Fibroblast of lung (primary cell): ENCODE results near the gene MSH3. TPM values are rescaled to one million over a fixed set of nuclear protein-coding genes. Genes with fewer than 3 reads are reported as not detected.

Experiments
- DNase-seq, 2 donors: peaks; one replicate each; pipeline versions ENCODE4 v3.0.0 to v3.0.0-alpha.2; 2010; ENCODE audit warnings: low read depth in 2 of 2
- H2AFZ ChIP-seq: 2 replicates; pipeline ENCODE4 v1.5.1; 2012; ENCODE audit warnings: low read length, control low read depth, inconsistent platforms
- H3K27ac ChIP-seq: 2 replicates; pipeline ENCODE4 v1.5.1; 2011; ENCODE audit warnings: low read length, control low read depth; ENCODE audit not compliant: insufficient read depth
- H3K27me3 ChIP-seq: 2 replicates; pipeline ENCODE4 v1.5.1; 2011; ENCODE audit warnings: mild to moderate bottlenecking, low read length; ENCODE audit not compliant: control insufficient read depth, insufficient read depth
- H3K36me3 ChIP-seq: 2 replicates; pipeline ENCODE4 v1.5.1; 2011; ENCODE audit warnings: low read length; ENCODE audit not compliant: control insufficient read depth, insufficient read depth
- H3K4me1 ChIP-seq: 2 replicates; pipeline ENCODE4 v1.5.1; 2011; ENCODE audit warnings: low read length; ENCODE audit not compliant: control insufficient read depth, insufficient read depth; ENCODE audit errors: extremely low read depth
- H3K4me2 ChIP-seq: 2 replicates; pipeline ENCODE4 v1.5.1; 2011; ENCODE audit warnings: low read length, control low read depth; ENCODE audit not compliant: insufficient read depth; ENCODE audit errors: extremely low read depth
- H3K4me3 ChIP-seq, 4 experiments: fragments of 200-600 bp in 1 of 4; sonication (generic) in 1 of 4; replicated peaks in 1 of 4; 2 replicates each; pipeline ENCODE4 v1.5.1; 2011 to 2016; ENCODE audit warnings: low read length in 4 of 4, low read depth in 3 of 4, mild to moderate bottlenecking in 3 of 4, control low read depth in 2 of 4, inconsistent platforms in 1 of 4, mixed read lengths in 1 of 4; ENCODE audit not compliant: insufficient read depth in 1 of 4; ENCODE audit errors: control extremely low read depth in 1 of 4
- H3K79me2 ChIP-seq: 2 replicates; pipeline ENCODE4 v1.5.1; 2012; ENCODE audit warnings: mild to moderate bottlenecking, low read length, inconsistent platforms; ENCODE audit not compliant: control insufficient read depth, insufficient read depth
- H3K9ac ChIP-seq: 2 replicates; pipeline ENCODE4 v1.5.1; 2011; ENCODE audit warnings: mild to moderate bottlenecking, low read length, control low read depth; ENCODE audit not compliant: insufficient read depth
- H3K9me3 ChIP-seq: 2 replicates; pipeline ENCODE4 v1.5.1; 2012; ENCODE audit warnings: low read depth, low read length; ENCODE audit not compliant: control insufficient read depth, insufficient read depth
- H4K20me1 ChIP-seq: 2 replicates; pipeline ENCODE4 v1.5.1; 2011; ENCODE audit warnings: low read length; ENCODE audit not compliant: control insufficient read depth, insufficient read depth; ENCODE audit errors: extremely low read depth
- EZH2 ChIP-seq: IDR thresholded peaks from 2 replicates; pipeline ENCODE4 v1.5.1; 2012; ENCODE audit warnings: low read length, control low read depth, mild to moderate bottlenecking; ENCODE audit errors: missing control alignments
- polyA plus RNA-seq, 2 donors: library from polyadenylated mRNA; depleted of rRNA in 1 of 2; stranded (reverse) in 1 of 2; unstranded in 1 of 2; fragments of >200 nt; gene quantifications; 2 replicates each; pipeline ENCODE4 v1.2.1, GENCODE V29; 2011 to 2012; ENCODE audit warnings: missing spikeins in 1 of 2
- total RNA-seq: library from RNA; depleted of rRNA; stranded (reverse); fragments of >200 nt; gene quantifications from 2 replicates; pipeline ENCODE4 v1.2.1, GENCODE V29; 2014
- TF ChIP-seq, protein P1 (sequence below), 2 donors: IDR thresholded peaks in 1 of 2; conservative IDR thresholded peaks in 1 of 2; 1 replicate in 1 of 2; 2 replicates in 1 of 2; pipeline ENCODE4 v1.5.1; 2011 to 2012; ENCODE audit warnings: low read length in 2 of 2, control low read depth in 1 of 2, inconsistent platforms in 1 of 2, low read depth in 1 of 2, mild to moderate bottlenecking in 1 of 2

Gene MSH3
- total and polyA plus RNA-seq, 2 donors (not counting 1 experiment from before 2014, with no cell fraction given), result 9.1 to 14.4 TPM

DNA sequence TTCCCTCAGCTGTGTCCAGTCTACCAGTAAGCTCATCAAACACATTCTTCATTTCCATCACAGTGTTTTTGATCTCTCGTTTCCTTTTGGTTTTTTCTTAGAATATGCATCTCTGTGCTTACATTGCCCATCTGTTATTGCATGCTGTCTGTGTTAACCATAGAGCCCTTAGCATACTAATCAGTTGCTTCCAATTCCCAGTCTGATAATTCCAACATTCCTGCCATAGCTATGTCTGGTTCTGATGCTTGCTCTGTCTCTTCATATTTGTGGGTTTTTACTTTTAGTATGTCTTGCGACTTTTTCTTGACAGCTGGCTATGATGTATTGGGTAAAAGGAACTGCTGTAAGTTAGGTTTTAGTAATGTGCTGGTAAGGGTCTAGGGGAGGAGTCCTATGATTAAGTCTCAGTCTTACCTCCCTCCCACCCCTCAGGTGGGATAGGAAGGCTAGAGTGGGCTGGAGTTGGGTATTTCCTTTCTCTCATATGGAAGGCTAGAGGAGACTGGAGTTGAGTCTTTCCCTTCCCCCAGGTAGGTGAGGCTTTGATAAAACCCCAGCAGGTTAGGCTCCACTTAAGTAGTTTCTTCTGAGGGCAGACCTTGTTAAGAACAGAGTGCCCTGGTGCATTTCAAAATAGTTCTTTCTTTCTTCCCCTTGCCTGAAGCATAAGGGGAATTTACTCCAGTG, 206.6 kb downstream of the MSH3 start:
- Histone ChIP-seq H3K4me3 (no peak overlapping the region), H4K20me1 (no peaks in the 10 kb centered on the region), H3K4me1 (no peaks in the 10 kb centered on the region), H3K9me3 (no peaks in the 10 kb centered on the region), H3K27me3 (no peaks in the 10 kb centered on the region), H3K9ac (no peak overlapping the region), H3K27ac (no peak overlapping the region), H3K4me2 (no peak overlapping the region), H3K36me3 (no peaks in the 10 kb centered on the region), H2AFZ (no peak overlapping the region), H3K79me2 (no peaks in the 10 kb centered on the region)
- no peak for TF ChIP-seq EZH2
- TF ChIP-seq, protein P1, sequence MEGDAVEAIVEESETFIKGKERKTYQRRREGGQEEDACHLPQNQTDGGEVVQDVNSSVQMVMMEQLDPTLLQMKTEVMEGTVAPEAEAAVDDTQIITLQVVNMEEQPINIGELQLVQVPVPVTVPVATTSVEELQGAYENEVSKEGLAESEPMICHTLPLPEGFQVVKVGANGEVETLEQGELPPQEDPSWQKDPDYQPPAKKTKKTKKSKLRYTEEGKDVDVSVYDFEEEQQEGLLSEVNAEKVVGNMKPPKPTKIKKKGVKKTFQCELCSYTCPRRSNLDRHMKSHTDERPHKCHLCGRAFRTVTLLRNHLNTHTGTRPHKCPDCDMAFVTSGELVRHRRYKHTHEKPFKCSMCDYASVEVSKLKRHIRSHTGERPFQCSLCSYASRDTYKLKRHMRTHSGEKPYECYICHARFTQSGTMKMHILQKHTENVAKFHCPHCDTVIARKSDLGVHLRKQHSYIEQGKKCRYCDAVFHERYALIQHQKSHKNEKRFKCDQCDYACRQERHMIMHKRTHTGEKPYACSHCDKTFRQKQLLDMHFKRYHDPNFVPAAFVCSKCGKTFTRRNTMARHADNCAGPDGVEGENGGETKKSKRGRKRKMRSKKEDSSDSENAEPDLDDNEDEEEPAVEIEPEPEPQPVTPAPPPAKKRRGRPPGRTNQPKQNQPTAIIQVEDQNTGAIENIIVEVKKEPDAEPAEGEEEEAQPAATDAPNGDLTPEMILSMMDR (conservative IDR thresholded peaks at IDR 0.05 in 1 of 2, IDR thresholded peaks at IDR 0.05 in 1 of 2; ENCODE audit: low read depth in 1 of 2, low read length in 2 of 2), result no peak
- DNase-seq, result peak in 1 of 2 donors; percentile 92

DNA sequence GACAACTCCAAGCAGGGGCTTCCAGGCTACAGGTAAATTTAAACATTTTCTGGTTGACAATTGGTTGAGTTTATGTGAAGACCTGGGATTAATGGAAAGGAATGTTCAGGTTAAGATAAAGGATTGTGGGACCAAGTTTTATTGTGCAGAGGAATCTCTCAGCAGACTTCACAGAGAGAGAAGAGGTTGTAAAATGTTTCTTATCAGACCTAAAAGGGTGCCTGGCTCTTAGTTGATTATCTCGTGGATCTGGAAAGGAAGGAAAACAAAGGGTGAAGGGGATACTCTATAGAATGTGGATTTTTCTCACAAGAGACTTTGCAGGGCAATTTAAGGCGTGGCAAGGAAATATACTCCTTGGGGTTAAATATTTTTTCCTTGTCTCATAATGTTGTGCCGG, 209.3 kb downstream of the MSH3 start:
- DNase-seq, result no peak

DNA sequence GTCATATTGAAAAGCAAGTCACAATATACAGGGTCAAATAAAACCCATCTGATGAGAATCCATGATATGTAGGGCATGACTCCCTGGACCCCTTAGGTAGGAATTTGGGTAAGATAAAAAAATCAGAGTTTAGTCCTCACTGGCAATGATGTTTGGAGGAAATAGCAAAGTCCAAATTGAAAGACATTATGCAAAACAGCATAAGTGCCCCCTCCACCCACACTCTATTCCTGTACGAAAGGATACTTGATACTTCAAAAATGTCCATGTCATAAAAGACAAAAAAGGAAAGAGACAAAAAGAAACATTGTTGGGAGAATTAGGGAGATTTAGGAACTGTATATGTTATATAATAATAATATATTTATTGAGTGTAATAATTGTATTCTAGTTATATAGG, 209.7 kb downstream of the MSH3 start:
- Histone ChIP-seq H3K27ac (no peak overlapping the region), H3K9ac (no peak overlapping the region), H3K4me3 (no peak overlapping the region), H3K4me2 (no peak overlapping the region), H3K79me2 (no peaks in the 10 kb centered on the region), H3K36me3 (no peaks in the 10 kb centered on the region), H3K4me1 (no peaks in the 10 kb centered on the region), H2AFZ (no peak overlapping the region), H3K9me3 (no peaks in the 10 kb centered on the region), H3K27me3 (no peaks in the 10 kb centered on the region), H4K20me1 (no peaks in the 10 kb centered on the region)
- no peak for TF ChIP-seq EZH2
- TF ChIP-seq, protein P1 (conservative IDR thresholded peaks at IDR 0.05 in 1 of 2, IDR thresholded peaks at IDR 0.05 in 1 of 2; ENCODE audit: low read depth in 1 of 2, low read length in 2 of 2), result no peak
- no peak for DNase-seq

More for the DNA sequence above, 209.3 kb downstream of the MSH3 start:
- Histone ChIP-seq H3K79me2 (no peaks in the 10 kb centered on the region), H3K4me1 (no peaks in the 10 kb centered on the region), H3K9ac (no peak overlapping the region), H4K20me1 (no peaks in the 10 kb centered on the region), H3K27ac (no peak overlapping the region), H3K4me2 (no peak overlapping the region), H2AFZ (no peak overlapping the region), H3K36me3 (no peaks in the 10 kb centered on the region), H3K4me3 (no peak overlapping the region), H3K9me3 (no peaks in the 10 kb centered on the region), H3K27me3 (no peaks in the 10 kb centered on the region)
- no peak for TF ChIP-seq EZH2
- TF ChIP-seq, protein P1 (conservative IDR thresholded peaks at IDR 0.05 in 1 of 2, IDR thresholded peaks at IDR 0.05 in 1 of 2; ENCODE audit: low read depth in 1 of 2, low read length in 2 of 2), result no peak
